ENCODE data around the gene SPATS2.

- no peak for TF ChIP-seq EZH2 (IDR thresholded peaks at IDR 0.05; ENCODE audit: borderline replicate concordance, low read length)
- TF ChIP-seq, protein P1, sequence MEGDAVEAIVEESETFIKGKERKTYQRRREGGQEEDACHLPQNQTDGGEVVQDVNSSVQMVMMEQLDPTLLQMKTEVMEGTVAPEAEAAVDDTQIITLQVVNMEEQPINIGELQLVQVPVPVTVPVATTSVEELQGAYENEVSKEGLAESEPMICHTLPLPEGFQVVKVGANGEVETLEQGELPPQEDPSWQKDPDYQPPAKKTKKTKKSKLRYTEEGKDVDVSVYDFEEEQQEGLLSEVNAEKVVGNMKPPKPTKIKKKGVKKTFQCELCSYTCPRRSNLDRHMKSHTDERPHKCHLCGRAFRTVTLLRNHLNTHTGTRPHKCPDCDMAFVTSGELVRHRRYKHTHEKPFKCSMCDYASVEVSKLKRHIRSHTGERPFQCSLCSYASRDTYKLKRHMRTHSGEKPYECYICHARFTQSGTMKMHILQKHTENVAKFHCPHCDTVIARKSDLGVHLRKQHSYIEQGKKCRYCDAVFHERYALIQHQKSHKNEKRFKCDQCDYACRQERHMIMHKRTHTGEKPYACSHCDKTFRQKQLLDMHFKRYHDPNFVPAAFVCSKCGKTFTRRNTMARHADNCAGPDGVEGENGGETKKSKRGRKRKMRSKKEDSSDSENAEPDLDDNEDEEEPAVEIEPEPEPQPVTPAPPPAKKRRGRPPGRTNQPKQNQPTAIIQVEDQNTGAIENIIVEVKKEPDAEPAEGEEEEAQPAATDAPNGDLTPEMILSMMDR (IDR thresholded peaks at IDR 0.05; ENCODE audit: low read length), result no peak
Measured at GRCh38 chr12:49531745-49532144, 164.5 kb downstream of the SPATS2 start.

Data from OCI-LY1 (cell line).